Esophagus squamous epithelium (tissue), 5 donors: ENCODE measurements around the gene CTTNBP2. TPM values are rescaled to one million over a fixed set of nuclear protein-coding genes. Genes with fewer than 3 reads are reported as not detected.

Experiments
- DNase-seq: peaks from one replicate; lab custom pipeline; 2025; lab: John Stamatoyannopoulos, UW
- H3K27ac ChIP-seq, 4 donors: fragments of 200-600 bp; sonication (generic); one replicate each; pipeline ENCODE4 v1.5.1; 2016 to 2019; ENCODE audit warnings: mild to moderate bottlenecking in 1 of 4
- H3K27me3 ChIP-seq, 4 donors: fragments of 200-600 bp; sonication (generic); 1 replicate in 3 of 4; 2 replicates in 1 of 4; pipeline versions ENCODE4 v1.5.1 to v1.6.0; 2017 to 2021; ENCODE audit warnings: antibody characterized with exemption in 1 of 4
- H3K36me3 ChIP-seq, 3 donors: fragments of 200-600 bp; sonication (generic); one replicate each; pipeline ENCODE4 v1.5.1; 2016 to 2019
- H3K4me1 ChIP-seq, 3 donors: fragments of 200-600 bp; sonication (generic); one replicate each; pipeline ENCODE4 v1.5.1; 2017 to 2019
- H3K4me3 ChIP-seq, 4 donors: fragments of 200-600 bp; sonication (generic); 1 replicate in 3 of 4; 2 replicates in 1 of 4; pipeline ENCODE4 v1.5.1; 2016 to 2019; ENCODE audit warnings: mild to moderate bottlenecking in 2 of 4, moderate library complexity in 1 of 4
- H3K9me3 ChIP-seq, 3 donors: fragments of 200-600 bp; sonication (generic); one replicate each; pipeline ENCODE4 v1.5.1; 2016 to 2019
- POLR2A ChIP-seq, 4 donors: fragments of 450-650 bp; IDR thresholded peaks; one replicate each; pipeline ENCODE4 v1.6.1; 2017; ENCODE audit warnings: antibody characterized with exemption in 4 of 4, mild to moderate bottlenecking in 4 of 4, moderate library complexity in 3 of 4
- WGBS, 2 donors: methylation state at CpG; one replicate each; pipeline ENCODE4 v1.1.5; 2018; 5-methylcytosine and 5-hydroxymethylcytosine counted together
- intact Hi-C: fragments of 100-400 bp; cut with DNase I; formaldehyde crosslinking; loops from one replicate; pipeline ENCODE4 v1.15.0; 2022
- total RNA-seq, 4 donors: library from RNA; depleted of rRNA; stranded (reverse); fragments of >200 nt; gene quantifications; one replicate each; pipeline ENCODE4 v1.1.0, GENCODE V29; 2016
- TF ChIP-seq, protein P1 (sequence below), 6 experiments: fragments of 450-650 bp in 4 of 6; fragments of 200-600 bp in 2 of 6; sonication (generic) in 2 of 6; IDR thresholded peaks; one replicate each; pipeline ENCODE4 v1.5.1; 2016 to 2019; ENCODE audit warnings: antibody characterized with exemption in 6 of 6, mild to moderate bottlenecking in 4 of 6, moderate library complexity in 4 of 6
- donor health status: DM: yes; HTN: yes; CAD: no.

The CTTNBP2 gene
- total RNA-seq, 4 donors from 2014 or later, result 8.5 to 31.5 (median 19.6) TPM

DNA sequence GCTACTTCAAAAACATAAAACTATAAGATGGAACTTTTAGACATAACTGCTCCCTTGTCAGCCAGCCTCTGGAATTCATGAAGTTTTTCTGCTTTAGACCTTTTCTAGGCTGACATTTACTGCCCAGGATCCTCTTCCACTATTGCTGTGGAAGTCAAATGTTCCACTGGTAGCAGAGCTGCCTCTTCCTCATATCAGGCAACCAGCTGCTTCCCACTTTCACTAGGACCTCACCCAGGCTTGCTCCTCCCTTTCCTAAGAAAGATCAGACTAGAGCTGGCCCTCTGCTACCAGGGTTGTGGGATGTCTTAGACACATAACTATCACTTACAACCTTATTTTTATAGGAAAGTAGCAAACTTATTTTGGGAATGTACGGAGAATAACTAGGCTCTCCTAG, 121.5 kb downstream of the CTTNBP2 start:
- Histone ChIP-seq H3K4me1 (no peaks in the 10 kb centered on the region), H3K27ac (no peak overlapping the region), H3K4me3 (no peak overlapping the region), H3K9me3 (no peaks in the 10 kb centered on the region), H3K36me3 (peaks cover 0 to 54% (median 4%) of the 10 kb centered on the region in 3 donors), H3K27me3 (no peaks in the 10 kb centered on the region)
- intact Hi-C loops, result loop anchor here (10.0 kb wide), 1 partner anchor 363 kb away; no protein-coding TSS in a partner anchor
- DNase-seq, result no peak
- TF ChIP-seq POLR2A (IDR thresholded peaks at IDR 0.05), result no peak
- TF ChIP-seq, protein P1, sequence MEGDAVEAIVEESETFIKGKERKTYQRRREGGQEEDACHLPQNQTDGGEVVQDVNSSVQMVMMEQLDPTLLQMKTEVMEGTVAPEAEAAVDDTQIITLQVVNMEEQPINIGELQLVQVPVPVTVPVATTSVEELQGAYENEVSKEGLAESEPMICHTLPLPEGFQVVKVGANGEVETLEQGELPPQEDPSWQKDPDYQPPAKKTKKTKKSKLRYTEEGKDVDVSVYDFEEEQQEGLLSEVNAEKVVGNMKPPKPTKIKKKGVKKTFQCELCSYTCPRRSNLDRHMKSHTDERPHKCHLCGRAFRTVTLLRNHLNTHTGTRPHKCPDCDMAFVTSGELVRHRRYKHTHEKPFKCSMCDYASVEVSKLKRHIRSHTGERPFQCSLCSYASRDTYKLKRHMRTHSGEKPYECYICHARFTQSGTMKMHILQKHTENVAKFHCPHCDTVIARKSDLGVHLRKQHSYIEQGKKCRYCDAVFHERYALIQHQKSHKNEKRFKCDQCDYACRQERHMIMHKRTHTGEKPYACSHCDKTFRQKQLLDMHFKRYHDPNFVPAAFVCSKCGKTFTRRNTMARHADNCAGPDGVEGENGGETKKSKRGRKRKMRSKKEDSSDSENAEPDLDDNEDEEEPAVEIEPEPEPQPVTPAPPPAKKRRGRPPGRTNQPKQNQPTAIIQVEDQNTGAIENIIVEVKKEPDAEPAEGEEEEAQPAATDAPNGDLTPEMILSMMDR (IDR thresholded peaks at IDR 0.05), result no peak
- 100% methylated on average over 1 of the region's 1 CpG for WGBS, 2 donors

DNA sequence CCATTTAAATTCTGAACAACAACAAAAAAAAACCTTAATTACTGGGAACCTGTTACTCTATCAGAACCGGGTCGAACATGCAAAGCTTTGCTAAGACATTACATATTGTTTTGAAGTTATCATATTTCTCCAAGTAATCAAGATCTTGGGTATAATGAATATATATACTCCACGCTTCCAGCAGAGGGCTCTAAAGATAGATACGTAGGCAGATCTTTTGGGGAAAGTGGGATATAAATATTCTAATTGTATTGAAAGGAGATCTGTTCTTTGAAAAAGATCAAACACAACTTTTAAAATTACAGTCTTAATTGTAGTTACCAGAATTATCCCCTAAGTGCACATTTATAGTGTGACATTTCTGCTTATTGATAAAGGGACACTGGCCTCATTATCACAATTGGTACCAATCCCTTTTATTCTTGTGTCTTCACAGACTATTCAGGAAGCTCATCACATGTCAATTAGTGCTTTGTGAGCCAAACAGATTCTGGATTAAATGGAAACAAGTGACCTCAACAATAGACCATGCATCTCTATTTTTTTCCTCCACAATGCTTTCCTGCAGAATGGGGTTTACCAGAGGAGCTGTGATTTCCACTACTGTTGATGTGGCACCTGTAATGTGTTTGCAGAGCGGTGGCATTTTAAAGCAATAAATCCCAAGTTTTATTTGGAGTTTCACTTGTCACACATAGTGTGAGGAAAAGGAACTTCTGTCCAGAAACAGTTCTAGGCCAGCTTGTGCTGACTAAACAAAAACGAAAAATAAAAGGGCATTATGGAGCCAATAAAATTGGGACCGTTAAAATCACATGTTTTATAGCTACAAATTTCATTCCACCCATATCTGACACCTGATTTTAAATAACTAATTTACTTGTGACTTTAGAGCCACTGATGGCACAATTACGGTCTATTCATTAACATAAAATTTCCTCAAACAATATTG, 122.4 kb downstream of the CTTNBP2 start:
- no peaks in the 10 kb centered on the region for H3K4me1 ChIP-seq
- H3K9me3 ChIP-seq, result no peaks in the 10 kb centered on the region
- peaks cover 0 to 50% (median 0%) of the 10 kb centered on the region in 3 donors for H3K36me3 ChIP-seq
- no peak overlapping the region for H3K27ac ChIP-seq
- TF ChIP-seq, protein P1 (IDR thresholded peaks at IDR 0.05), result peak in 5 of 6 experiments; percentile 44 to 69 (median 57)
- TF ChIP-seq POLR2A (IDR thresholded peaks at IDR 0.05), result no peak
- H3K4me3 ChIP-seq, result no peak overlapping the region
- no peak for DNase-seq
- H3K27me3 ChIP-seq, result no peaks in the 10 kb centered on the region
- WGBS, 2 donors, result 47 to 48% methylated on average over 8 of the region's 8 CpGs
- intact Hi-C loops, result loop anchor here (10.0 kb wide), 1 partner anchor 364 kb away; no protein-coding TSS in a partner anchor

DNA sequence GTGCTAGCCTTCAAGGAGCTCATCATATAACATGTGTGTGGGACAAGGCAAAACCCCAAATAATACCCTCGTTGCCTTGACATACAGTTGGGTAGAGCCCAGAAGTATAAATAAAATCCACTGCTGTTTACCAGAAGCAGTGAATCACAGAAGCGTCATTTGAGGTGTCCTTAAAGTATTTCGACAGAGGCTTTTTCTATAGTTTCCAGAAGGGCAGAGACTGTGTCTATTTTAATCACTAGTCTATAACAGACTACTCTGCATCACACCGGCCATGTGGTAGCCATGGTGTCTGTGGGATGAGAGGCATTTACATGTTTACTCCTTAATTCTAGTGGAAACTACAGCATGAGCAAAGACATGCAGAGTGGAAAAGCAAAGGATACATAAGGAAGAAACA, 131.3 kb downstream of the CTTNBP2 start:
- no peaks in the 10 kb centered on the region for H3K9me3 ChIP-seq
- no peaks in the 10 kb centered on the region for H3K27me3 ChIP-seq

DNA sequence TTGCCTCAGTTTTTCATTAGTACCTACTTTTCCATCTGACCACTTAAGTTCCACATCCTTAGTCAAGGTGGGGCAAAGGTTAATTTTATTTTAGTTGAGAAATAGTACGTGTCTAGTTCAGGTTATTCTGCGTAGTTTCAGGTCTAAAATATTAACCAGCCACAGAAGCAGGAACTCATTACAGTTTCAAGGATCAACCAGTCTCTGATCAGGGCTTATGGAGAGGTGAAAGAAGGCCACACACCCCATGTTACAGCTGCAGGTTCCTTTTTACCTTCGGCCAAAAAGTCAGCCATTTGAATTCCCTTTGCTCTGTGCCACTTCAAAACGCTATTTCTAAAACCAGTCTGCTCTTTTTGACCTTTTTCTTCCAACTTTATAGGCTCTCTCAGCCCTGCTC, 134.2 kb downstream of the CTTNBP2 start:
- DNase-seq, result no peak
- Histone ChIP-seq H3K36me3 (peaks cover 0 to 92% (median 0%) of the 10 kb centered on the region in 3 donors), H3K27ac (no peak overlapping the region), H3K4me3 (no peak overlapping the region), H3K9me3 (no peaks in the 10 kb centered on the region), H3K4me1 (no peaks in the 10 kb centered on the region), H3K27me3 (no peaks in the 10 kb centered on the region)
- no peak for TF ChIP-seq POLR2A (IDR thresholded peaks at IDR 0.05)
- TF ChIP-seq, protein P1 (IDR thresholded peaks at IDR 0.05), result no peak
- WGBS, 2 donors, result 66 to 86% methylated on average over 4 of the region's 4 CpGs
- intact Hi-C loops, result no loop called here

More for the DNA sequence above, 131.3 kb downstream of the CTTNBP2 start:
- H3K4me1 ChIP-seq, result no peaks in the 10 kb centered on the region
- DNase-seq, result no peak
- TF ChIP-seq POLR2A (IDR thresholded peaks at IDR 0.05), result no peak
- TF ChIP-seq, protein P1 (IDR thresholded peaks at IDR 0.05), result no peak
- peaks cover 0 to 93% (median 0%) of the 10 kb centered on the region in 3 donors for H3K36me3 ChIP-seq
- WGBS, 2 donors, result 68 to 89% methylated on average over 4 of the region's 4 CpGs
- intact Hi-C loops, result no loop called here
- H3K4me3 ChIP-seq, result no peak overlapping the region
- no peak overlapping the region for H3K27ac ChIP-seq

DNA sequence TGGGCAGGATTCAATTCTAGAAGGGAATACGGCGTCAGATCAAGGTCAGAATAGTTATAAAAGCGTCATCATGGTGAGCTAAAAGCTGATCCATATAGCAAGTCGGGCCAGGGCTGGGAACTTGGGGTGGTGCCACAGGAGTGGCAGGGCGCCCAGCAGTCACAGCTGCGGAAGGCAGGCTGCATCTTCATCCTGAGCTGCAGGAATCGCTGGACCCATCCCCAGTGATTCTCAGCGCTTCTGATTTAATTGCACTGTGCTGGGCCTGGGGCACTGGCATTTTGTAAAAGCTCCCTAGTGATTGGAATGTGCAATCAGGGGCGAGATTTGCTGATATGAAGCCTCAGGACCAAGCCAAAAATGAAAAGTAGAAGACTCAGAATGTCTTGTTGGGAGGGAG, 135.3 kb downstream of the CTTNBP2 start:
- H3K36me3 ChIP-seq, result peaks cover 0 to 96% (median 0%) of the 10 kb centered on the region in 3 donors
- intact Hi-C loops, result no loop called here
- no peaks in the 10 kb centered on the region for H3K4me1 ChIP-seq
- TF ChIP-seq, protein P1 (IDR thresholded peaks at IDR 0.05), result no peak
- no peaks in the 10 kb centered on the region for H3K27me3 ChIP-seq
- no peak overlapping the region for H3K4me3 ChIP-seq
- H3K27ac ChIP-seq, result no peak overlapping the region
- DNase-seq, result no peak
- H3K9me3 ChIP-seq, result no peaks in the 10 kb centered on the region
- 89 to 91% methylated on average over 9 of the region's 9 CpGs for WGBS, 2 donors
